NCI-H1092 treated with DMSO at 0.1 percent for 48 hours (cell line): Measurements from ENCODE around the gene RHCE.
"Not testable (repeated sequence)": the region's sequence is repeated elsewhere in the genome, so short reads cannot be mapped to it uniquely, and the experiment has no call there.

Source experiments
- DNase-seq: peaks from one replicate; lab custom pipeline; 2025; lab: John Stamatoyannopoulos, UW

The RHCE gene

DNA sequence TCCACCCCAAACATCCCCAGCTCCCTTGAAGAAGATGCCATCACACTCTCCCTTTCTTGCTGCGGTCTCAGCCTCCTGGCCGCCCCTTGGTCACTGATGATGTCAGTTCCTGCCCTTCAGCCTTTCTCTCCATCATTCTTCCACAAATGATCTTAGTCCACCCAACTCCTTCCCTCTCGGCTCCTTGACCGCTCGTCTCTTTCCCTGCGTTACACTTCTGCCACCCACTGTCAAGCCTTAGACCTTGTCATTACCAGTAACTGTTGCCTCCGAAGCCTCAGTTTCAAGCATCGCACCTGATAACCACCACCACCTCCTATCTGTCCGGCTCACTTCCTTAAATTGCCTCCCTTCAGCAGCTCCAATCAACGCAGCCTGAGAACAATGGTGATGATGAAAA lies 23.1 kb downstream of the RHCE start:
- DNase-seq: not testable (repeated sequence)

DNA sequence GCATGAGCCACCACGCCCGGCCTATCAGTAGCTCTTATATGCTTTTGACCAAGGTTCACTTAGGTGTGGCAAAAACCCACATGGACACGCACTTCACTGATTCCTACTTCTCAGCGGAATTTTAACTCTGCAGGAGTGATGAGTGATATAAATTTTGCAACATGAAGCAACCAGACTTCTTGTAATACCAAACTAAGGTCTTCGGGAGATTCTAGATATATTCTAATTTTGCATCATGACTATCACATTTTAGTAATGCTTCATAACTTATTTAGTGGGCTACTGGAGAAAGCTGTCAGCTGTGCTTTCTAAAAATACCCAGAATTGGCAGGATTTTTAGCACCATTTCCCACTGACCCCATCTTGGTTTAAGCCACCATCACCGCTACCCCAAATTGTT lies 27.8 kb downstream of the RHCE start:
- no peak for DNase-seq

DNA sequence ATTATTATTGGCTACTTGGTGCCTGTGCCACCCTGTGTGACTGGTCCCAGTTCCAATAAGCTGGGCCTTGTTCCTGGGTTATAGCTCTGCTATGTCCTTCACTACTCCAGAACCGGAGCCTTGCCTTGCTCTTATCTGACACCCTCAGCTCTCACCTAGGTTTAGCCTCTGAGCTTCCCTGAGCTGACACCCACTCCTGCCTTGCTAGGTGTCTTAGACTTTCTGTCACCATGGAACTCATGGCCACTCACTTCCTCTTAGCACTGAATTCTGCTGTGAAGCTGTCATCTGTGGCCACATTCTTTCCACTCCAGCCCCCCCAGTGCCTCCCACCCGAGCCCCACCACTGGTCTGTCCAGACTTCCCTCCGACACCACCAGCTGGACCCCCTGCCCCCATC lies 30.9 kb downstream of the RHCE start:
- not testable (repeated sequence) for DNase-seq

- DNase-seq: peak; percentile 35
Measured at GRCh38 chr1:25388691-25389090, 31.9 kb downstream of the RHCE start.

GRCh38 chr1:25387096-25387495 lies 33.5 kb downstream of the RHCE start:
- DNase-seq: not testable (repeated sequence)

DNA sequence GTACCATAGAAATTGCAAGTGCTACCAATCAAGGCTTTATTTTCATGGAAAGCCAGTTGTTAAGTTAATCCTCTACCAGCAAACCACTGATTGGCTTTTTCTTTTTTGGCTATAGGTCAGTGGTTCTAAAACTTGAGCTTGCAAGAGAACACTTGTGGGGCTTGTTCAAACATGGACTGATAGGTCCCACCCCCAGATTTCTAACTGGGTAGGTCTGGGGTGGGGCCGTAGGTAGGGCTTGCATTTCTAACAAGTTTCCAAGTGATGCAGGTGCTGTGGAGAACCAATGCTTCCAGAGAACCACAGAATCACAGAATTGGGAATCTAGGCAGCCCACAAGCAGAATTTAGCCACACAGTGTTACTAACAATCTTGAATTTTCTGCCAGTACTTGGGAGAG lies 36.8 kb downstream of the RHCE start:
- not testable (repeated sequence) for DNase-seq

- not testable (repeated sequence) for DNase-seq
Measured at GRCh38 chr1:25383090-25383489, 37.5 kb downstream of the RHCE start.

GRCh38 chr1:25382543-25382942 lies 38.1 kb downstream of the RHCE start:
- not testable (repeated sequence) for DNase-seq

DNA sequence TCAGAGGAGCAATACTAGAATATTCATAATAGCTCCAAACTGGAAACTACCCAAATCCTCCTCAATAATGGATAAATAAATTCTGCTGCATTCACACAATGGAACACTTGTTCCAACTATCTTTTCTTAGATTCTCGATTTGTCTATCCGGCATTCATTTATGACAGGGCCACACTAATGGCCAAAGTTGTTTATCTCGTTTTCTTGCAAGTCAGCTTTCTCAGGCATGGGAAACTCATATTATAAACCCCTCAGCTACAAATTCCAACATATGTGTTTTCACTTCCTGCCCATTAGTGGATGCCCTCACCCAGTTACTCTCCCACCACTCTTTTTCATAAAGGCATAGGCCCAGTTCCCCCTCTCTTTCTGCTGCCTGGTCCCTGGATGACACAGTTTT lies 42.3 kb downstream of the RHCE start:
- DNase-seq: not testable (repeated sequence)

GRCh38 chr1:25371757-25372156 lies 48.9 kb downstream of the RHCE start:
- not testable (repeated sequence) for DNase-seq

DNA sequence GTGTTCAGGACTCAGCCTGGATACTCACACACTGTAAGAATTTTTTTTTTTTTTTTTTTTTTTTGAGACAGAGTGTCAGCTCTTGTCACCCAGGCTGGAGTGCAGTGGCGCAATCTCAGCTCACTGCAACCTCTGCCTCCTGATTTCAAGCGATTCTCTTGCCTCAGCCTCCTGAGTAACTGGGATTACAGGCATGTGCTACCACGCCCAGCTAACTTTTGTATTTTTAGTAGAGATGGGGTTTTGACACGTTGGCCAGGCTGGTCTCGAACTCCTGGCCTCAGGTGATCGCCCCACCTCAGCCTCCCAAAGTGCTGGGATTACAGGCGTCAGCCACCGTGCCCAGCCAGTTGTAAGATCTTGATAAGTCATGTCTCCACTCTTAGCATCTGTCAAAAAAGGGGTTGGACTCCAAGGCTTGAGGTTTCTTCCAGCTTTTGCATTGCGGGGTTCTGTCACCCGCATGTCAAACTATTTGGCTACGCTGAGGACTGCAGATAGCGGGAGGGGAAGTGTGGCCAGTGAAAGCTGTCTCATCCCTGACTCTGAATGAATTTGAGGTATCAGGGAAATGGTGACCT lies 50.8 kb downstream of the RHCE start:
- not testable (repeated sequence) for DNase-seq

DNA sequence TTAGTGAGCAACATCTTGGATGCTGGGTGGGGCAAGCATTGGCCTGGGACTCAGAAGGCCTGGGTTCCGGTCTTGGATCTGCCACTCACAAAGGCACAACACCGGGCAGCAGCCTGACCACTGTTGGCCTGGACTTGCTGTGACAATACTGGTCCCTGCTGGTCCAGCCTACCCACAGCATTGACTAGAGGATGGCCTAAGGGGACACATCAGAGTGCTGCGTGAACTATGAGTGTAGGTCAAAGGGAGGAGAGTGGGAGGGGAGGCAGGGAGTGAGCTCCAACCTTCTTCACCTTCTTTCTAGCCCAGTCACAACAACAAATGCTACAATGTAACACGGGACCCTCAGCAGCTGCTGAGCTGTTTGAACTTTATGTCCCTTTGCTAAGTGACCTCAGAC lies 51.4 kb downstream of the RHCE start:
- no peak for DNase-seq

GRCh38 chr1:25362634-25363559 lies 57.7 kb downstream of the RHCE start:
- DNase-seq: not testable (repeated sequence)

- DNase-seq: no peak
Measured at GRCh38 chr1:25361901-25362300, 58.7 kb downstream of the RHCE start.

- no peak for DNase-seq
Measured at GRCh38 chr1:25360596-25361581, 59.7 kb downstream of the RHCE start.

- no peak for DNase-seq
Measured at GRCh38 chr1:25356848-25357247, 63.8 kb downstream of the RHCE start.

GRCh38 chr1:25356441-25356840 lies 64.2 kb downstream of the RHCE start:
- no peak for DNase-seq

- DNase-seq: no peak
Measured at GRCh38 chr1:25355841-25356395, 64.7 kb downstream of the RHCE start.

DNA sequence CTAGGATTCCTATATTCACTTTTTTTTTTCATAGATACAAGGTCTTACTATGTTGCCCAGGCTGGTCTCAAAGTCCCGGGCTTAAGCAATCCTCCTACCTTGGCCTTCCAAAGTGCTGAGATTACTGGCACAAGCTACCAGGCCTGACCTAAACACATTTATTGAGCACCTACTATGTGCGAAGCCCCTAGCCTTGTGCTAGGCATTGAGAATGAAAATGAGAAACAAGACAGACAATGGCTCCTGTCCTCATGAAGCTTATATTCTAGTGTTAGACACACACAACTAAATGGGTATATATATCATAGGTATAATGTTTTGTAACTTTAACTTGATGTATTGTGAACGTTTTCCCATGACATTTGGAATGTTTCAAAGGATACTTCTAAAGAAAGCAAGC lies 71.0 kb downstream of the RHCE start:
- no peak for DNase-seq

- no peak for DNase-seq
Measured at GRCh38 chr1:25347556-25347955, 73.1 kb downstream of the RHCE start.

DNA sequence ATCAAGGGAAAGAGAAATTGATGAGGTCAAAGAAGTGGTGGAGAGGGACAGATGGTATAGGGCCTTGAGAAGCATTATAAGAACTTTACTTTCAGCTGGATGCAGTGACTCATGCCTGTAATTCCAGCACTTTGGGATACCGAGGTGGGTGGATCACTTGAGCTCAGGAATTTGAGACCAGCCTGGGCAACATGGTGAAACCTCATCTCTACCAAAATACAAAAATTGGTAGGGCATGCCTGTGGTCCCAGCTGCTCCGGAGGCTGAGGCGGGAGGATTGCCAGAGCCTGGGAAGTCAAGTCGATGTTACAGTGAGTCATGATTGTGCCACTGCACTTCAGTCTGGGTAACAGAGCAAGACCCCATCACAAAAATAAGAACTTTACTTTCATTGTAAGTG lies 76.8 kb downstream of the RHCE start:
- no peak for DNase-seq

DNA sequence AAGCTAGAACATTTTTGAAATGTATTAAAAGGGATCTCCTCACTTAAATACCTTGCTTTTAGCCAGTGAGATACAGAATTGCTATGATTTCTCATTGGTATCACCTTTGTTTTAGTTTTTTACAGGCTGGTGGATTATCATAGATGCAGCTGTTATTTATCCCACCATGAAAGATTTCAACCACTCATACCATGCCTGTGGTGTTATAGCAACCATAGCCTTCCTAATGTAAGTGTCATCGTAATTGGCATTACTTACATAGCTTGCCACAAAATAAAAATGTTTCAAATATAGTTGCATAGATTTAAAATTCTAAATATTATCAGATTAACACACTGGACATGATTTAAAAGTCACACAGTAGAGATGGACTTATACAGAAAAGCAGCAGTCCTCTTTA lies 77.8 kb downstream of the RHCE start:
- no peak for DNase-seq
